Central memory CD8-positive, alpha-beta T cell (primary cell): ENCODE measurements around the gene FTCD.

Experiments
- ATAC-seq: fragments of 150-1000 bp; cut with Tn5 transposase; replicated peaks from 2 replicates; pipeline ENCODE4 v1.10.0; 2022; ENCODE audit warnings: mild to moderate bottlenecking, moderate FRiP score, moderate number of reproducible peaks; ENCODE audit not compliant: poor library complexity, severe bottlenecking; ENCODE audit errors: extremely low read depth
- DNase-seq, 2 donors: peaks; one replicate each; pipeline ENCODE4 v3.0.0; 2021; ENCODE audit warnings: low spot score in 2 of 2
- H3K27ac Mint-ChIP-seq: one replicate; pipeline ENCODE4 v1.8.0; 2022; ENCODE audit warnings: low read depth, mild to moderate bottlenecking, moderate library complexity, mixed read lengths
- H3K27me3 Mint-ChIP-seq: one replicate; pipeline ENCODE4 v1.8.0; 2022; ENCODE audit warnings: mixed read lengths
- H3K36me3 Mint-ChIP-seq: one replicate; pipeline ENCODE4 v1.8.0; 2022; ENCODE audit warnings: mild to moderate bottlenecking, moderate library complexity, mixed read lengths; ENCODE audit not compliant: insufficient read depth
- H3K4me1 Mint-ChIP-seq: one replicate; pipeline ENCODE4 v1.8.0; 2022; ENCODE audit warnings: mixed read lengths
- H3K4me3 Mint-ChIP-seq: one replicate; pipeline ENCODE4 v1.8.0; 2022; ENCODE audit warnings: mild to moderate bottlenecking, moderate library complexity, mixed read lengths
- H3K9me3 Mint-ChIP-seq: one replicate; pipeline ENCODE4 v1.8.0; 2022; ENCODE audit warnings: mixed read lengths

Gene FTCD

DNA sequence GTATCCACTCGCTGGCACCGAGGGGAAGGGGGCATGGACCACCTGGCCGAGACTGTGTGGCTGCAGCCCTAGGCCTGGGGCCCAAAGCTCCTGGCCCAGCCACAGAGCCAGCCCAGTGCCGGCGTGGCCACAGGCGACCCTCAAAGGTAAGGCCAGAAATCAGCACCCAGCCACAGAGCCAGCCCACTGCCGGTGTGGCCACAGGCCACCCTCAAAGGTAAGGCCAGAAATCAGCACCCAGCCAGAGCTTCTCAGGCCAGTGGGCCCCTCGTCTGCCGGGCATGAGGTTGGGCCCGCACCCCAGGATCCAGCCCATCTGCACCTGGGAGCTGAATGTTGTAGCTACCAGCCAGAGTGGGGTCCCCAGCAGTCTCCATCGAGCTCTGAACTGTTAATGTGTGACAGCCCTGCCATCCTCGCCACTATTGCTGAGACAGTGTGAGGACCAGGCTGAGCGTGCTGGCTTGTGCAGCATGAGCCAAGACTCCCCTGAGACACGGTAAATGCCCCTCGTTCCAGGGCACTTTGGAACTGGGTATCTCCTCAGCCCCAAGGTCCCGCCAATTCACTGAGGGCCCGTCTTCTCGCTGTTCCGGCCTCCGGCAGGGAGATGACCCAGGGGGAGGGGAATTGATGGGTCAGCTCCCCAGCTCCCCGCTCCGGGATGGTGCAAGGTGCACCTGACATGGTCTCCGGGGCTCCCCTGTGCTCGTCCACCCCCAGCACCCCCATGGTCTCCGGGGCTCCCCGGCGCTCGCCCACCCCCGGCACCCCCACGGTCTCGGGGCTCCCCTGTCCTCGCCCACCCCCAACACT lies 4.7 kb upstream of the FTCD start:
- Mint-ChIP-seq H3K27ac (no peak overlapping the region), H3K4me3 (no peak overlapping the region), H3K9me3 (no peaks in the 10 kb centered on the region), H3K36me3 (peaks cover 3% of the 10 kb centered on the region), H3K4me1 (no peaks in the 10 kb centered on the region), H3K27me3 (no peaks in the 10 kb centered on the region)
- DNase-seq (no peak), ATAC-seq (peak; percentile 40)

DNA sequence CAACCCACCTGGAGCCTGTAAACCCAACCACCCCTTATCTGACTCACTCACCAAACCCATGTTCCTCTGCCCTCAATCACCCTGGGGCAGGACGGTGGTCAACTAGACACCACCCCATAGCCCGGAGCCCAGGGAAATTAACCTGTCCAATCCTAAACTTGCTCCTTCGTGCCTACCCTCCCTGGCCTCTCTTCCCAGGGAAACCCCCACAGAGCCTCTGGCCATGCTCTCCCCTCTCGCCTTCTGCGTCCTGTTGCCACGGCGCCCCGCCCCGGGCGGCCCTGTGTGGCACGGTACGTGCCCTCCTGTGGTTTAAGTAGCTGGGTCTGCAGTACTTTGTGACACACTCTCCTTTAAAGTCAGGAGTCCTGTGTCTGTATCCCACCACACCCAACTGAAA lies 4.0 kb upstream of the FTCD start:
- ATAC-seq: no peak

DNA sequence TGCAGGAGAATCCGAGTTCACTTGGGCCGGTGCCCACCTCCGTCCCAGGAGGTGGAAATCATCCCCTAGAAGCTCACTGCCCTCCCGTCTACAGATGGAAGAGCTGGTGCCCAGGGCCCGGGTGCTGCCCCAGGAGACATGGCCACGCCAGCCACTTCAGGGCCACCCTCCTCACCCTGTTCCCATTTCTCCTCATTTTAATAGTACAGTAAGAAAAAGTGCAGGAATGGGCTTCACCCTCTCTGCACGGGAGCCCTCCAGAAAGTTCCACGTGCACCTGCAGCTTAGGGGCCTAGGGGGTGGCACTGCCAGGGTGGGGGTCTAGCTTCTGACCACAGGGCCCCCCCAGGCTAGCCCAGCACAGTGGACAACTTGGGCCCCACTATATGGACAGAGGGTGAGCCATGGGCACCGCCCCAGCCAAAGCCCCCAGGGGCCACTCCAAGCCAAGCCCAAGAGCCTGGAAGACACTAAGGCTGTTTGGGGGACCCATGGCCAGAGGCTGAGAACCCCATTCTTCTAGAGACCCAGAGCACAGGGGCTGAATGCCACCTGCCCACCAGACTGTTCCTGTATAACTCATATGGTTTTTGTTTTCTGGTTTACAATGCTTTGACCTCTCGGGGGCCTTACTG lies 3.4 kb upstream of the FTCD start:
- no peak overlapping the region for H3K4me3 Mint-ChIP-seq
- no peak overlapping the region for H3K27ac Mint-ChIP-seq
- H3K4me1 Mint-ChIP-seq: no peaks in the 10 kb centered on the region
- DNase-seq: no peak
- no peaks in the 10 kb centered on the region for H3K27me3 Mint-ChIP-seq
- no peaks in the 10 kb centered on the region for H3K9me3 Mint-ChIP-seq
- peaks cover 3% of the 10 kb centered on the region for H3K36me3 Mint-ChIP-seq
- ATAC-seq: no peak

More for the DNA sequence above, 4.0 kb upstream of the FTCD start:
- Mint-ChIP-seq H3K4me1 (no peaks in the 10 kb centered on the region), H3K27me3 (no peaks in the 10 kb centered on the region), H3K9me3 (no peaks in the 10 kb centered on the region), H3K4me3 (no peak overlapping the region), H3K27ac (no peak overlapping the region), H3K36me3 (peaks cover 3% of the 10 kb centered on the region)
- DNase-seq: no peak

DNA sequence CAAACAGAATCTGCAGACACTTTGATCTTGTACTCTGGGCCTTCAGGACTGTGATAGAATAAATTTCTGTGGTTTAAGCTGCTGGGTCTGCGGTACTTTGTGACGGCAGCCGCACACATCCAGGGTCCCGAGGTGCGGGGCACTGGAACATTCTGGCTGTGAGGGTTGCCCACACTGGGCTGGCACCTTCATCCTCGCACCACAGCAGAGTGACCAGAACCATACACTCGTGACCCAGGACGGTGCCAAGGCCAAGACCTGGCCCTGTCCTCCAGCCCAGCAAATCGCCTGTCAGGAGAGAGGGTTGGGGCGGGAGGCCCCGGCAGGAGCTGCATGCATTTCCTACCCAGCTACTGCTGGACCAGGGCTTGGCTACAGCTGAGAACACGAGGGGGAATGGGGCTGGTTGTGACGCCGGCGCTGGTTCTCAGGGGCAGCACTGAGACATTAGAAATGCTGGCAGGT lies 2.6 kb upstream of the FTCD start:
- DNase-seq: no peak
- Mint-ChIP-seq H3K36me3 (peaks cover 3% of the 10 kb centered on the region), H3K27ac (no peak overlapping the region), H3K4me3 (no peak overlapping the region), H3K4me1 (no peaks in the 10 kb centered on the region), H3K9me3 (no peaks in the 10 kb centered on the region), H3K27me3 (no peaks in the 10 kb centered on the region)
- ATAC-seq: no peak

DNA sequence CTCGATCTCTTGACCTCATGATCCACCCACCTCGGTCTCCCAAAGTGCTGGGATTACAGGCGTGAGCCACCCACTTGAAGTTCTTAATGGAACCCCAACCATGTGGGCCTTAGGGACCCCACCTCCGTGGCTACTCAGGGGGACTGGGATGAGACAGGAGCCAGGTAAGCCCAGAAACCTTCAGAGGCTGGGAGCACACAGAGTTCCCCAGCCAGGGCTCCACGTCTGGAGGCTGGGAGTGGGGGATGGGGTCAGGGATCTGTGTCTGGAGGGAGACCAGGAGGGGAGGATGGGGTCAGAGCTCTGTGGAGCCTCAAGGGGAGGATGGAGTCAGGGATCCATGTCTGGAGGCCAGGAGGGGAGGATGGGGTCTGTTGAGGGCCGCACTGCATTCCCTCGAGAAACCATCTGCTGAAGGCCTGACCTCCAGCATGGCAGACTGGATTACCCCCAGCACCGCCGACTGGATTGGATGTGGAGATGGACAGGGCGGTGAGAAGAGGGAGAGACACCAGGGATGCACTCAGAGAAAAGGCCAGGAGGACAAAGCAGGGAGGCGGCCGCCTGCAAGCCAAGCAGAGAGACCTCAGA lies 2.1 kb upstream of the FTCD start:
- H3K27me3 Mint-ChIP-seq: no peaks in the 10 kb centered on the region
- no peaks in the 10 kb centered on the region for H3K9me3 Mint-ChIP-seq
- DNase-seq (no peak), ATAC-seq (no peak)
- no peak overlapping the region for H3K27ac Mint-ChIP-seq
- H3K4me3 Mint-ChIP-seq: no peak overlapping the region
- H3K4me1 Mint-ChIP-seq: no peaks in the 10 kb centered on the region
- peaks cover 3% of the 10 kb centered on the region for H3K36me3 Mint-ChIP-seq

DNA sequence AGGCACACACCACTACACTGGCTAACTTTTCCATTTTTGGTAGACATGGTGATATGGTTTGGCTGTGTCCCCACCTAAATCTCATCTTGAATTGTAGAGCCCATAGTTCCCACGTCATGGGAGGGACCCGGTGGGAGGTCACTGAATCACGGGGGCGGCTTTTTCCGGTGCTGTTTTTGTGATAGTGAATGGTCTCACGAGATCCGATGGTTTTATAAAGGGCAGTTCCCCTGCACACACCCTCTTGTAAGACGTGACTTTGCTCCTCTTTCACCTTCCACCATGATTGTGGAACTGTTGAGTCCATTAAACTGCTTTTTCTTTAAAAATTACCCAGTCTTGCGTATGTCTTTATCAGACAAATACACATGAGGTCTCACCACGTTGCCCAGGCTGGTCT lies 1.3 kb upstream of the FTCD start:
- H3K4me1 Mint-ChIP-seq: no peaks in the 10 kb centered on the region
- no peaks in the 10 kb centered on the region for H3K9me3 Mint-ChIP-seq
- no peaks in the 10 kb centered on the region for H3K27me3 Mint-ChIP-seq
- peaks cover 1% of the 10 kb centered on the region for H3K36me3 Mint-ChIP-seq
- H3K4me3 Mint-ChIP-seq: no peak overlapping the region
- no peak overlapping the region for H3K27ac Mint-ChIP-seq
- ATAC-seq: no peak
- no peak for DNase-seq

DNA sequence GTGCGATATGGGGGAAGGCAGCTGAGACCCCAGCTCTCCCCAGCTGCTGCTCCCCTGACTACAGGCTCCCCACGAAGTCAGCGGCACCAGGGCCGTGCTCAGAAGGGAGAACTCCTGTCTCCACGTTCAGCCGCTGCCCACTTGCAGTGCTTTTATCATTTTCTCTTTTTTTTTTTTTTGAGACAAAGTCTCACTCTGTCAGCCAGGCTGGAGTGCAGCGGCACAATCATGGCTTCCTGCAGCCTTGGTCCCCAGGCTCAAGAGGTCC lies 933 bp upstream of the FTCD start:
- Mint-ChIP-seq H3K36me3 (peaks cover 1% of the 10 kb centered on the region), H3K9me3 (no peaks in the 10 kb centered on the region), H3K27ac (no peak overlapping the region), H3K4me1 (no peaks in the 10 kb centered on the region), H3K4me3 (no peak overlapping the region), H3K27me3 (no peaks in the 10 kb centered on the region)
- no peak for DNase-seq
- no peak for ATAC-seq

DNA sequence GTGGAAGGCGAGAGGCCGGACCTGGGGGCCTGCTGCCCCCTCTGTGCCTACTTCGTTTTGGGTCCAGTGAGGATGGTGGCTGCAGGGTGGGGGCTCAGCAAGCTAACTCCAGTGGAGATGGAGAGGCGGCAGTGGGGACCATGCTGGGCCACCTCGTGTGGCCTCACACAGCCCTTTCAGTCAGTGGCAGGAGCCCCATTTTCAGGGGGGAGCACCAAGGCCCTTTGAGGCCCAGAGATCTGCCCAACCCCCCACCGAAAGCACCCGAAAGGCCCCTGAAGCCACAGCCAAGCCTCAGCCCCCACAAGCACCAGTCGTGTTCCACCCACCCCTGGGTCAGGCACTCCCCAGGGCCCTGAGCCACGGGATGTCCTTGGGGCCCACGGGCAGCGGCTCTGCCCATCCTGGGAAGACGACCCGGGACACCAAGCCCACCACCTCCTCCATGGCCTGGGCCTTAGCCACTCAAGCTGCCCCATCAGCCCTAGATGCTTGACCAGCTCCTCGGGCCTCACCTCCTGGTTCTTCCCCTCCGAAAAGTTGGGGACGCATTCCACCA lies 345 bp downstream of the FTCD start:
- Mint-ChIP-seq H3K9me3 (no peaks in the 10 kb centered on the region), H3K36me3 (no peaks in the 10 kb centered on the region)
- DNase-seq: no peak

DNA sequence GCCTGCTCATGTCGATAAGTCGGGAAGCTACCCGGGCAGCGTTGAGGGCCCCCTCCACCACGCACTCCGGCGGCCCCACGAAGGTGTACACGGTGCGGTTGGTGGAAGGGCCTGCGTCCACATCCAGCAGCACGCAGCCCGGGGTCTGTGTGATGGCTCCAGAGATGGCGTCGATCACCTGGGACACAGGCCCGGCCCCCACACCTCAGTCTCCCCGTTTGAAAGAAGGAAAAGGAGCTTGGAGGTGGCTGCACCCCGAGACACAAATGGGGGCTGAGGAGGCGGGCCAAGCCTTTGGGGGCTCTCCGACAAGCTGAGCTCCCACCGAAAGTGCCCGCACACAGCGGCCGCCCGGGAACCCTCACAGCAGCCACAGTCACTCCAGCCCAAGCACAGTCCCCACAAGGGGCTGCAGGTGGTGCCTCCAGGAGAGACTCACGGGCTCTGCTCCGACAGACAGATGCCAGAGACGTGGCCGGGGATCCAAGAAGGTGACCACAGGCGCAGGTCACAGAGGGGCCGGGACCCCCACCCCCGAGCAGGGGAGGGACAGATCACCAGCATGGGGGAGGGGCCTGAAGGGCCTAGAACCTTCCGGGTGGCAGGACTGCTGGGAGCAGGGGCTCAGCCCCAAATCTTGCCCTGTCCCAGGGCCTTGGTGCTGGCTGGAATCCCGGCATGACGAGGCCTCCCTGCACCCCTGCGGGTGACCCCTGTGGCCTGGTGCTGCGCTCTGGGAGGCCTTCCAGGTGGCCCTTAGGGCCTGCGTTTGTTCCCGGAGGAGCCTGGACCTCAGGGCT lies 1.0 kb downstream of the FTCD start:
- Mint-ChIP-seq H3K4me1 (no peaks in the 10 kb centered on the region), H3K4me3 (no peak overlapping the region), H3K27ac (no peak overlapping the region), H3K27me3 (no peaks in the 10 kb centered on the region), H3K9me3 (no peaks in the 10 kb centered on the region), H3K36me3 (no peaks in the 10 kb centered on the region)
- no peak for DNase-seq
- no peak for ATAC-seq

More for the DNA sequence above, 345 bp downstream of the FTCD start:
- H3K4me3 Mint-ChIP-seq: no peak overlapping the region
- no peaks in the 10 kb centered on the region for H3K4me1 Mint-ChIP-seq
- ATAC-seq: no peak
- H3K27me3 Mint-ChIP-seq: no peaks in the 10 kb centered on the region
- no peak overlapping the region for H3K27ac Mint-ChIP-seq

DNA sequence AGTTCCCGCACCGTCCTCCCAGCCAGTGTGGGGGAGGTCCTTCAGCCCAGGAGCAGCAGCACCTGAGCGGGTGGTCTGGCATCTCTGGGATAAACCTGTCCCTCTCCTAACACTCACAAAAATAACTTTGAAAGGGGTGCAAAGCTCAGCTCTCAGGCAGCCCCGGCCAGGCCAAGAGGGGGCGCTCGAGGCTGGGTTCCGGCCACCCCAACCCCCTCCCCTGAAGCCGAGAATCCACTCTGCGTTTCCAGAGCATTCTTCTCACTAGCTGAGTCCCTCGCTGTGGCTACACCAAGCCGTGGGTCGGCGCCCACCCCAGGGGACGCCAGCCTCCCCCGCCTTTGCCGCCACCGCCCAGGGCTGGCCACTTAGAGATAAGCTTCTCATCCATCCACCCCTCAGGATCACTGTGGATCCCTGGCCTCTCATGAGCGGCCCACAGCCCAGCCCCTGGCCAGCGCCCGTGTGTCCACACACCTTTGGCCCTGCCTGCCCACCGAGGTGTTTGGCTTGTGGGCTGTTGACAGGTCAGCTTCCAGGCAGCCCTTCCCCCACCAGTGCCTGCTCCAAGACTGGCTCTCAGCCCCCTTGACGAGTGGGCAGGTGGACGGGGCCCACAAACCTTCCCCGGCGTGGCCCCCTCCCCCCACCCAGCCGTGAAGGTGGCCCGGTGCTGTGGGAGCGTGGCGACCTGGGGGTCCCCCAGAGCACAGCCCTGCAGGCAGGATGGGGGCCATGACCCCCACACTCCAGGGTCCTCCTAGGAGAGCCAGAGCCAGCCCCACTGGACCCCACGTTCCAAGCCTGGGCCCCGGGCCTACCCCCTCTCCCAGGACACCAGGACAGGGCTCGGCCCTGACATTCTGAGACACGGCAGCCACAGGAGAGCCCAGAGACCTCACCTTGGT lies 1.9 kb downstream of the FTCD start:
- no peak overlapping the region for H3K27ac Mint-ChIP-seq
- no peak for DNase-seq
- no peak overlapping the region for H3K4me3 Mint-ChIP-seq
- H3K9me3 Mint-ChIP-seq: no peaks in the 10 kb centered on the region
- H3K36me3 Mint-ChIP-seq: no peaks in the 10 kb centered on the region
- H3K4me1 Mint-ChIP-seq: no peaks in the 10 kb centered on the region
- ATAC-seq: peak; percentile 28
- H3K27me3 Mint-ChIP-seq: no peaks in the 10 kb centered on the region

DNA sequence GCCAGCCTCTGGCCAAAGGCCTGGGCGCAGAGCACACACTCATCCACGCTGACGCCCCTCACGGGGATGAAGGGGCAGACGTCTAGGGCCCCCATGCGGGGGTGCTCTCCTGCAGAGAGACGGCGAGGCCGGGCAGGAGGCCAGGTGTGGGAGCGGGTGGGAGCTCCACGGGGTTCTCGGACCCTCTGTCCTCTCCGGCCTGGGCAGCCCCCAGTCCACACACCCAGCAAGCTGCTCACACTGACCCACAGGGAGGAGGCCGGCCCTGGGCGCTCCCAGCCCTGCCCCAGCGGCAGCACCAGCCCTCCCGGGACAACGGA lies 2.5 kb downstream of the FTCD start:
- Mint-ChIP-seq H3K36me3 (no peaks in the 10 kb centered on the region), H3K27me3 (no peaks in the 10 kb centered on the region), H3K4me1 (no peaks in the 10 kb centered on the region), H3K9me3 (no peaks in the 10 kb centered on the region), H3K4me3 (no peak overlapping the region), H3K27ac (no peak overlapping the region)
- DNase-seq (no peak), ATAC-seq (no peak)
